Glomerular visceral epithelial cell (primary cell): Measurements from ENCODE around the gene RSF1.

Experiments used
- DNase-seq: peaks from one replicate; pipeline ENCODE4 v3.0.0-alpha.2; 2016; ENCODE audit errors: extremely low spot score

RSF1 gene

DNA sequence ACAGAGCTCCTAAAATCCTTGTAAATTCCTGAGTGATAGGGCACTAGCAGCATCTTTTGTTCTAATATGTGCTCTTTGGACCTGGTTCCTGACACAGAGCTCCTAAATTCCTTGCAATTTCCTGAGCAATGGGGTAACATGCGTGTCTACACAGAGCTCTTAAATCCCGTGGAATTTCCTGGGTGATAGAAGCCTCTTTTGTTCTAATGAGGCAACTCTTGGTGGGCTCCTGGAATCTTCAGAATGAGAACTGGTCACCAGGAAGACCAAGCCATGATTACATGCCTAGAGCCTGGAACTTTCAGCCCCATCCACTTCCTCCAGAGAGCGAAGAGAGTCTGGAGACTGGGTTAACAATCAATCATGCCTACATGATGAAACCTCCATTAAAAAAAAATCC lies 19.0 kb downstream of the RSF1 start:
- no peak for DNase-seq

DNA sequence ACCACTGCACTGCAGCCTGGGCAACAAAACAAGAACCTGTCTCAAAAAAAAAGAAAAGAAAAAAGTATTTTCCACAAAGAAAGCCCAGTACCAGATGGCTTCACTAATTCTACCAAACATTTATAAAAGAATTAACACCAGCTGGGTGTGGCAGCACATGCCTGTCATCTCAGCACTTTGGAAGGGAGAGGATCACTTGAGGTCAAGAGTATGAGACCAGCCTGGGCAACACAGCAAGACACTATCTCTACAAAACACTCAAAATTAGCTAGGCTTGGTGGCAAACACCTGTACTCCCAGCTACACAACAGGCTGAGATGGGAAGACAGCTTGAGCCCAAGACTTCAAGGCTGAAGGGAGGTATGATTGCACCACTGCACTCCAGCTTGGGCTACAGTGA lies 20.1 kb downstream of the RSF1 start:
- DNase-seq: no peak

DNA sequence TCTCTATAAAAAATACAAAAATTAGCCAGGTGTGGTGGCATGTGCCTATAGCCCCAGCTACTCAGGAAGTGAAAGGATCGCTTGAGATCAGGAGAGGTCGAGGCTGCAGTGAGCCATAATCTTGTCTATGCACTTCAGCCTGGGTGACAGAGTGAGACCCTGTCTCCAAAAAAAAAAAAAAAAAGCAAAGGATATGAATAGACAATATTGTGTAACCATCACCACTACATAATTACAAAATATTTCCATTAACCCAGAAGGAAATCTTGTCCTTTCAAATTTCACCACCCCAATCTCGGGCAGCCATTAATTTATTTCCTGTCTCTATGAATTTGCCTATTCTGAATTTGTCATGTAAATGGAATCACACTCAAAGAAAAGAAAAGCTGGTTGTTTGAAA lies 21.2 kb downstream of the RSF1 start:
- no peak for DNase-seq

DNA sequence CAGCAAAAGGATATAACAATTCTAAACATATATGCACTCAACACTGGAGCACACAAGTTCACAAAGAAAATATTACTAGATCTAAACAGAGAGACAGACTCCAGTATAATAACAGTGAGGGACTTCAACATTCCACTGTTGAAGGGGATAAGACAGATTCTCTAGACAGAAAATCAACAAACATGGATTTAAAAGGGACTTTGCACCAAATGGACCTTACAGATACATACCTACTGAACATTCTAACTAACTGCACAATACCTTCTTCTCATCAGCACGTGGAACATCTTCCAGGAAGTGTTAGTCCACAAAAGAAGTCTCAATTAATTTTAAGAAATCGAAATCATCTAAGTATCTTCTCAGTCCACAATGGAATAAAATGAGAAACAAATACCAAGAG lies 26.6 kb downstream of the RSF1 start:
- no peak for DNase-seq

DNA sequence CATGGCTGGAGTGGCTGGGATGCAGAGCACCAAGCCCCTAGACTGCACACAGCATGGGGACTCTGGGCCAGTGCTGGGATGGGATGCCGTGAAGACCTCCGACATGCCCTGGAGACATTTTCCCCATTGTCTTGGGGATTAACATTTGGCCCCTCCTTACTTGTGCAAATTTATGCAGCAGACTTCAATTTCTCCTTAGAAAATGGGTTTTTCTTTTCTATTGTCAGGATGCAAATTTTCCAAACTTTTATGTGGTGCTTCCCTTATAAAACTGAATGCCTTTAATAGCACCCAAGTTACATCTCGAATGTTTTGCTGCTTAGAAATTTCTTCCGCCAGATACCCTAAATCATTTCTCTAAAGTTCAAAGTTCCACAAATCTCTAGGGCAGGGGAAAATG lies 29.2 kb downstream of the RSF1 start:
- no peak for DNase-seq

DNA sequence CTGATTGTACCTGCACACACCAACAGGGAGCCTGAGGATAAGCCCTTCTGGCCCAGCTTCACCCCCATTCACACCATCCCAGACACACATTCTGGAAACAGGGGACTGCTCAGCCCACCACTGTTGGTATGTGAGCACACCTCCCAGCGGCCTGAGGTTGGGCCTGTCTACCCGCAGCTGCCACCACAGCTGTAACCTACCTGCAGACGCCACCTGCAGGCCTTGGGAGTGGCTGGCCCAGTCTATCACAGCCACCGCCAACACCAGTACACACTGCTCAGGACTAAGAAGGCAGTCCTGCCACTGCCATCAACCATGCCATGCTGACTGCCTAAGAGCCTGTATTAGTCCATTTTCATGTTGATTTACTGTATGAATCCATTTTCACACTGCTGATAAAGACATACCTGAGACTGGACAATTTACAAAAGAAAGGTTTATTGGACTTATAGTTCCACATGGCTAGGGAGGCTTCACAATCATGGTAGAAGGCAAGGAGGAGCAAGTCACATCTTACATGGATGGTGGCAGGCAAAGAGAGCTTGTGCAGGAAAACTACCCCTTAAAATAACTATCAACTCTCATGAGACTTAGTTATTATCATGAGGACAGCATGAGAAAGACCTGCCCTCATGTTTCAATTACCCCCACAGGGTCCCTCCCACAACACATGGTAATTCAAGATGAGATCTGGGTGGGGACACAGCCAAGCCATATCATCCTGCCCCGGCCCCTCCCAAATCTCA lies 30.6 kb downstream of the RSF1 start:
- no peak for DNase-seq

DNA sequence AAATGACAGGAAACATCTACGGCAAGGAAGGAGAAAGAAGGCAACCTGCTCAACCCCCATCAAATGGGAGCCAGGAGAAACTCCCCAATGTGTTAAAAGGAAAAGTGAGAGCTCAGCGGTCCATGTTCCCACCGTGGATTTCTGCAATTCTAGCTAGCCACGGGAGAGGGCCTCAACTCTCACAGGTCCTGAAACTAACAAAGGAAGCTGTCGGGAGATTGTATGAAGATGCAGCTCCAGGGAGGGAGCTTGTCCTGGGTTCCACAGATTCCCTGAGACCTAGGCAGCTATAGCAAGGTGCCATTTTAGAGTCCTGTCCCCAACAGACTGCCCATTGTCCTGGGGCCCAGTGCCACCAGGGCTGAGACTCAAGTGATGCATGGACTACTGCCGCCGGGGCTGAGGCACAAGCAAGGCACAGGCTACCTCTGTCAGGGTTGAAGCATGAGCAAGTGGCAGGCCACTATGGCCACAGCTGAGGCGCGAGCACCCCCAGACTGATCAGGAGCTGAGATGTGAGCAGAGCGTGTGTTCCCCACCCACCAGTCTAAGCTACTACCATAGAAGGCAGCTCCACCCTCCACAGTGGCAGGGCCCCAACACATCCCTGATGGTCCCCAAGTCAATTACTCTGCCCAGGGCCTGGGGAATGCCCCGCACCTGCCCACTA lies 31.3 kb downstream of the RSF1 start:
- no peak for DNase-seq

DNA sequence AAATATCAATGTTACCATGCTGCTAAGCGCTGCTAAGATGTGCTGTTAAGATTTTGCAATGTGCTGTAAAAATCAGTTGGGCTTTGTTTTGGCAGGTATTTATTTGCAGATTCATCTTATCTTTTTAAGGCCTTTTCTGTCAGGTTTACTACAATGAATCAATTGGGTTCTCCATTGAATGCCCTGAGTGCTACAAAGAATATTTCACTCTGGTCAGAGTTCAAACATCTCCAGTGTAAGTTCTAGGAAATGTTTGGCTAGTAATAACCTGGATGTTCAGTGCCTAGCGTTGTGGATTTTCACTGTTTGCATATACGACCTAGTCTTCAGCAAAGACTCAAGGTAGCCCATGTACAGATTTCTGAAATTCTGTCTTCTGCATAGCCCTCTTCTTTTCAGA lies 36.0 kb downstream of the RSF1 start:
- DNase-seq: no peak

DNA sequence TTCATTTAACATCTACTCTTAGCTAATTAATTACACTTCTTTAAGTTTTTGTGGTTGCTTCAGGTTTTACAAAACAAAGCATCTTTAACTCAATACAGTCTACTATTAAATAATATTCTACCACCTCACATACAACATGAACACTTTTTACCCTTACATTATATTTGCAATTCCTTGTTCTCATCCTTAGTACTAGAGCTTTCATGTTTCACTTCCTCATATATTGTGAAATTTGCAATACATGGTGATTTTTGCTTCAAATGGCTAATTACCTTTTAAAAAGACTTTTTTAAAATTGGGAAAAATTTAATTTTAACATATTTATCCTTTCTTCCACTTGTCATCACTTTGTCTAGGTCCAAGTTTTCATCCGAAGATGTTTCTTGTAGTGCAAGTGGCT lies 37.5 kb downstream of the RSF1 start:
- no peak for DNase-seq

DNA sequence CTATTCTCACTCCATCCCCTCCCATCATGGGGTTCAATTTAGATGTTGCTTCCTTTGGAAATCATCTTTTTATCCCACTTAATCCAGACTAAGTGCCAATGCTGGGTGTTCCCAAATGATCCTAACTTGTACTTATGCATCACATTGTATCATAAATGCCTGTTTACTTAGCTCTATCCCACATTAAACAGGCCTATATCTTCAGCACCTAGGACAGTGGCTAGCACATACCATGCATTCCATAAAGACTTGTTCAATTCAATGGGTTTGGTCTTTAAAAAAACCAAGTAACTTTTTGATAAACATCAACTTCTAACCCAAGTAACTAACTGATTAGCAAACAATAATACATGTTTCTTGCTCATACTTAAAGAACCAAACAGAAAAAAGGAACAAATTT lies 40.6 kb downstream of the RSF1 start:
- DNase-seq: no peak

DNA sequence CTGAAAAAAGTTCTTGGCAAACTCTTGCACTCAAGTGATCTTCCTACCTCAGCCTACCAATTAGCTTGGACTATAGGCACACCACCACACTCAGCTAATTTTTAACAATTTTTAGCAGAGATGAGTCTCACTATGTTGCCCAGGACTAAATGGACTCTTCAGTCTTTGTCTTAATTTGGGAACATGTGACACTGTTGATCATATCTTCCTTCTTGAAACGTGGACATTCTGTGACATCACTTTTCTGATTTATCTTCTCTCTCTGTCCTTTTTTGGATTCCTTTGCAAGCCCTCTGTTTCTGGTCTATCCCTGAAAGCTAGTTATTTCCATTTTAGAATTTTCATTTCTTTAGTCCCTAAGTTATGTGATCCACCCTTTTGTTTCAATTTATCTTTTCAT lies 42.0 kb downstream of the RSF1 start:
- DNase-seq: no peak

DNA sequence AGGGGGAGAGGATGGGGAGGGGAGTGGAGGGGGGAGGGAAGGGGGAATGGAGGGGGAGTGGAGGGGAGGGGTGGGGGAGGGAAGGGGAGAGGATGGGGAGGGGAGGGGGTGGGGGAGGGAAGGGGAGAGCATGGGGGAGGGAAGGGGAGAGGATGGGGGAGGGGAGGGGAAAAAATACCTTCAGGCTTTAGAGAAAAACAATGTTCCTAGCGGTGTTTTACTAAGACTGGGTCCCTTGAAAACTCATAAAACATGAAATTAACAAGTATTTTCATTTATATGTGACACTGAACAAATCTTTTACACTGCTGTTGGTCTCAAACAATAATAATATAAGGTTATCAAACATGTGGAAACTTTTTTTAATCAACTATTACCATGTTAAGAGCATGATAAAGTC lies 42.4 kb downstream of the RSF1 start:
- DNase-seq: no peak

DNA sequence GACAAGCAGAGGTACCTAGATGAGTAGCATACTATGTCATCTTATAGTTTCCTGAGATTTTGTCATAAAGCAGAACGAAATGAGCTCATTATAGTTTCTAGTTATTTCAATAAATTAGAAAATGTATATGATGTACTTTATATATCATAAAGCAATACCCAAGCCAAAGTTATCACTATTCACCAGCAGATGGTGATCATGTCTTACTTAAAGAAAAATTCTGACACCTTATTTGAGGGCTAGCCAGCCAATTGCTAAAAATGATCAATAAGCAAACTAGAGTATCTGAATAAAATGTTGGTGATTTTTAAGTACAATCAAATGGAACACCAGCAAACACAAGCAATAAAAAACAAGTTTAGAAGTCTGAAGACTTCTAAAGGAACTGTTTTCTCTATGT lies 44.1 kb downstream of the RSF1 start:
- no peak for DNase-seq

DNA sequence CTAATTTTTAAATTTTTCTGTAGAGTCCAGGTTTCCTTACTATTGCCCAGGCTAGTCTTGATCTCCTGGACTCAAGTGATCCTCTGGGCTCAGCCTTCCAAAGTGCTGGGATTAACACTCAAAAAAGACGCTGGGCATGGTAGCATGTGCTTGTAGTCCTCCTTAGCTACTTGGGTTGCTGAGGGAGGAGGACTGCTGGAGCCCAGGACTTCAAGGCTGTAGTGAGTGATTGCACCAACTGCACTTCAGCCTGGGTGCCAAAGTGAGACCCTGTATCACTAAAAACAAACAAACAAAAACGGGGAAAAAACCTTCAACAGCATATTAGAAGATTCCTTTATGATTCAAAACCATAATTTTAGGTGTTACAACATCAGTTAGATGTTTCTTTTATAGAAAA lies 44.6 kb downstream of the RSF1 start:
- no peak for DNase-seq

DNA sequence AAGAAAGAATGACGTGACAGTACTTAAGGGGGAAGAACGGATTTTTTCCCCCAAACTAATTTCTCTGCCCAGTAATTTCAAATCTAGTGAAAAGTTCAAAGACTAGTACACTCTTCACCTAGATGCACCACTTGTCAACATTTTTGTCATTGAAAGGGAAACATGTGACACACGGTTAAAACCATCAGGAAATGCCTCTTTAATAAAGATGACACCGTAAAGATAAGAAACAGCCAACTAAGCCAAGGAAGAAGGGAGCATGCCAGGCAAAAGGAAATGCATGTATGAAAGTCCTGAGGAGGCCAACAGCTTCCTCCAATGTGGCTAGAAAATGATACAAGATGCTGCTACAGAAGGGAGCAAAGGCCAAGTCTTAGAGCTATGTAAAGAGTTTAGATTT lies 49.4 kb downstream of the RSF1 start:
- no peak for DNase-seq

DNA sequence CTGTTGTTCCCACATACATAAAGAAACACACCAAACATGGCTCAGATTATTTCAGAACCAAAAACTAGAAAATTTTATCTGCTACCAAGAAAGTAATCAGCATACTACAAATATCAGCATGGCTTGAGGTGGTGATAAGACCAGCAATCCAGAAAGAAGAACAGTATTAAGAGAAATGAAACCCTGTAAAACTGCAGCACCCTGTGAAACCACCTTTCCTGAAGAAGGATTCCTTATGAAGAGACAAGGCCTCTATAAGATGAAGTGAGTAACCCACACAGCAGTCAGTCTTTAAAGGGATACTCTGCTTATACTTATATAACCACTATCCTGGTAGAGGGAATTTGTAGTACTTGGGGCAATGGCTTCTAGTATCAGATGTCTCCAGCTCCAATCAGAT lies 49.9 kb downstream of the RSF1 start:
- DNase-seq: no peak

DNA sequence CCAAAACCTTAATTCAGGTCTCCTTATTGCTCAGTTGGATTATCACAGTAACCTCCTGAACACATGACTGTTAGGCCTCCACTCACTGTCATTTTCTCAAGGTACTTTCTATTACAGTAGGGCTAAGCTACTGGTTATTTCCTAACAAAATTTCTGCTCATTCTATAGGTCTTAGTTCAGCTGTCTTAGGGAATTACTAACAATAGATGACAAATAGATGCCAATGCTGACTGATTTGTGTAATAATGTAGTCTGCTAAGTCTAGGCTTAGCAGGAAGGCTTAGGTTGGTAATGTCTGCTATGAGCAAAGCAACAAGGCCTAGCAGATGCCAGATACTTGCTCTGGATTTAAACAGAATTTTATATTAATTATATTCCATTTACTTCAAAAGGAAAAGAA lies 58.1 kb downstream of the RSF1 start:
- no peak for DNase-seq

DNA sequence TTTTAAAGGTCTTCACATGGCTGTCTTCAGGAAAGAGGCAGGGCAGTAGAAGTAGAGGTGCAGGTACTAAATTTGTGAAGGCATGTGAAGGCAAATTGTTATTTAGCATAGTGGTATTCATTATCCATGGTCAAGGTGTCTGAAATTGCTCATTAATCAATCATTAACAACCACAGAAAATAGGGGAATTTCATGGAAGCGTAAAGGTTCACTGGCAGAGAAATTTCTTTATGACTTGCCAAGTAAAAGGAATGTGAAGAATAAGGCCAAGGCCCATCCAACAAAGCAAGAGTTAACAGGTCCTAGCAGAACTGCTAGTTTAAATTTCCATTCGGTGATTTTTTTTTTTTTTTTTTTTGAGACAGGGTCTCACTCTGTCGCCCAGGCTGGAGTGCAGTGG lies 59.0 kb downstream of the RSF1 start:
- no peak for DNase-seq

DNA sequence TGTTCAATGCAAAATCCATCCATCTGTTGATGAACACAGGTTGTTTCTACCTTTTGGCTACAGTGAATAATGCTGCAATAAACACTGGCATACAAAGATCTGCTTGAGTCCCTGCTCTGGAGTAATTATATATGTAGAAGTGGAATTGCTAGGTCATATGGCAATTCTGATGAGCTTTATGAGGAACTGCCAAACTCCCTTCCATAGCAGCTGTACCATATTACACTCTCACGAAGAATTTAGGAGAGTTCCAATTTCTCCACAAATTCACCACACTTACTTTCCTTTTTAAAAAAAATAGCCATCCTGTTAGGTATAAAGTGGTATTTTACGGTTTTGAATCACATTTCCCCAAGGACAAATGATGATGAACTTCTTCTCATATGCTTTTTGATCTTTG lies 62.2 kb downstream of the RSF1 start:
- no peak for DNase-seq

DNA sequence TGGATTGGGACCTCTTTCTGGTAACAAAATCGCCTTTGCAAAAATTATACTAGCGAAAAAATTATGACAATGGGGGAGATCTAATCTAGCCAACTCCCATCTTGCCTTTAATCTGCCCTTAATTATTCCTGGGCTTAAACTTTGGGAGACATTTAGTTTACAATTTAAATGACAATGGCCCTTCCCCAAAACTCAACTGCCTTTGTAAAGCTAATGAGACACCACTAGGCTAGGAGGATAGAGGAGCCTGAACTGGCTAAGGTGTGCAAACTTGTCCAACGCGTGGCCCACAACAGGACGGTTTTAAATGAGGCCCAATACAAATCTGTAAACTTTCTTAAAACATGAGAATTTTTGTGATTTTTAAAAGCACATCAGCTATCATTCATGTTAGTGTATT lies 67.3 kb downstream of the RSF1 start:
- DNase-seq: no peak

DNA sequence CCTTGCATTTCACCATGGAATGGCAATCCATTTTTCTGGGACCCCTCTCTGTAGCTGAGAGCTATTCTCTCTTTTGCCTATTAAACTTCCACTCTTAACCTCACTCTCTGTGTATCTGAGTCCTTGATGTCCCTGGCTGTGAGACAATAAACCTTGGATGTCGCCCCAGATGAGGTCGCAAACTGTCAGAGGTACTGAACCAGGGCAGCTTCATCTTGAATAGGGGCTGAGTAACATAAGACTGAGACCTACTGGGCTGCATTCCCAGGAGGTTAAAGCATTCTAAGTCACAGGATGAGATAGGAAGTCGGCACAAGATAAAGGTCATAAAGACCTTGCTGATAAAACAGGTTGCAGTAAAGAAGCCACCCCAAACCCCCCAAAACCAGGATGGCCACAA lies 68.0 kb downstream of the RSF1 start:
- DNase-seq: no peak

DNA sequence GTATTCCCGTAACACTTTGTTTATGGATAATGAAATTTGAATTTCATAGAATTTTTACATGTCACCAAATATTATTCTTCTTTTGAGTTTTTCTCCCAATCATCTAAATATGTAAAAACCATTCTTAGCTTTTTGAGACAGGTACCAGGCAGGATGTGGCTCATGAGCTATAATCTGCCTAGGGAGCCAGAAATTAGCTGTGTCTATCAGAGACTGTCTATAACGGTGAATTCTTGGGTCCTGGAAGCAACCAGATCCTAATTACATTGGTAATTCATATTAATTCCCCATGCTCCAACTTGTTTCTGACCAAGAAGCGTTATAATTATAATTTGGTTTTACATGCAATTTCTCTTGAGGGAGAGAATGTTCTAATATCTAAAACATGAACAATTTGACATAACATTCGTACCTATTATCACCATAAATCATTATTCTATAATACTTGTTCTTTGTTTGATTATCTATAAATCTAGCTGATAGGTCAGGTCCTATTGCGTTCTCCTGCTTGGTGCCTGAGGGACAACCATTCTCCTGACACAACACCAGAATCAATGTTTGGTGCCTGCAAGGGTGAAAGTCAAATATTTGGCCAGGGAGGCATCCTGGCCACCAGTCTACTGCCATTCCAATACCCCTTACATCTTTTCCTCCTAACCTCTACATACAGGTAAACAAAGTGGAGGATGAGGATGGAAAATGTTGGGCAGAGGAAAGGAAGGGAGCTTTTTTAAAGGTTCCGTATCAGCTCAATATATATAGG lies 69.9 kb downstream of the RSF1 start:
- no peak for DNase-seq

DNA sequence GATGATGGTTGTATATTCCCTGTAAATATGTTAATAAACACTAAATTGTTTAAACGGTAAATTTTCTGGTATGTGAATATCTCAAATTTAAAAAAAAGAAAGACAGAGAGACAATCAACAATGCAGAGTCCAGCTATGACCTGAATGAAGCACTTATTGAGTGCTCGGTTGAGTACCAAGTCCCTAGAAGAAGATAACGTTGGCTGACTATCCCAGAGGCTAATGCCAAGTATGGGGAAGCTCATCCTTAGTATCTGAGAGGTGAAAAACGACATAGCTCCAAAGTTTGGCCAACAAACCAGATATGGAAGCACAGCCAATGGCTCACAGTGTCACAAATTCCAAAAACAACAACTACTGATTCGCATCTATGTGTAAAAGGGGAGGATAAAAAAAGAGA lies 71.3 kb downstream of the RSF1 start:
- no peak for DNase-seq
